Cardiac fibroblast (primary cell): ENCODE results near the gene DMAP1.
A peak's percentile ranks its signal among the peaks of the same experiment; 100 is the strongest.
"Not testable (repeated sequence)": the region's sequence is repeated elsewhere in the genome, so short reads cannot be mapped to it uniquely, and the experiment has no call there.

Source experiments
- DNase-seq, 2 donors: peaks; one replicate each; pipeline versions ENCODE4 v3.0.0 to v3.0.0-alpha.2; 2010; ENCODE audit warnings: low read depth in 2 of 2
- H3K4me3 ChIP-seq, 2 donors: replicated peaks in 1 of 2; 1 replicate in 1 of 2; 2 replicates in 1 of 2; pipeline ENCODE4 v1.5.1; 2011; ENCODE audit warnings: low read depth in 2 of 2, low read length in 2 of 2, mild to moderate bottlenecking in 2 of 2, moderate library complexity in 1 of 2
- CTCF ChIP-seq: IDR thresholded peaks from one replicate; pipeline ENCODE4 v1.5.1; 2011; ENCODE audit warnings: low read depth, mild to moderate bottlenecking, low read length, inconsistent platforms

Gene DMAP1

GRCh38 chr1:44213222-44214112 is at the start of gene DMAP1:
Gene DMAP1, plus strand, starts transcription at chr1:44213471. Its CDS starts 283 bp downstream, at chr1:44213754.
- no peak for TF ChIP-seq CTCF
- peak within 1 kb of the TSS; percentile 88 to 98 for H3K4me3 ChIP-seq
- DNase-seq, result peak; percentile 88

GRCh38 chr1:44168520-44169098 is 44.7 kb upstream of the DMAP1 start:
- no peak for TF ChIP-seq CTCF
- DNase-seq, result no peak

GRCh38 chr1:44170281-44170823 is 42.9 kb upstream of the DMAP1 start:
- no peak for TF ChIP-seq CTCF
- no peak overlapping the region for H3K4me3 ChIP-seq
- peak; percentile 51 to 72 for DNase-seq

More at GRCh38 chr1:44168520-44169098, 44.7 kb upstream of the DMAP1 start:
- H3K4me3 ChIP-seq, result no peak overlapping the region

- no peak for DNase-seq
- no peak overlapping the region for H3K4me3 ChIP-seq
- no peak for TF ChIP-seq CTCF
Observed at GRCh38 chr1:44174630-44175029, 38.6 kb upstream of the DMAP1 start.

GRCh38 chr1:44200336-44200735 is 12.9 kb upstream of the DMAP1 start:
- no peak overlapping the region for H3K4me3 ChIP-seq
- DNase-seq, result no peak
- no peak for TF ChIP-seq CTCF

- H3K4me3 ChIP-seq, DNase-seq: not testable (repeated sequence)
Observed at GRCh38 chr1:44206545-44206944, 6.7 kb upstream of the DMAP1 start.

GRCh38 chr1:44208226-44208625 is 5.0 kb upstream of the DMAP1 start:
- H3K4me3 ChIP-seq, result no peak overlapping the region
- no peak for TF ChIP-seq CTCF
- DNase-seq, result no peak
